Activated CD4-positive, alpha-beta T cell treated with anti-CD3 and anti-CD28 coated beads, Interleukin-10, Interleukin-2, amounts not matched to agents 100 ng/mL and 50 ng/mL, durations not matched to agents 16 hours and 8 hours (primary cell): ENCODE results near the gene WIPF2.

Experiments
- DNase-seq: peaks from one replicate; pipeline ENCODE4 v3.0.0-alpha.2; 2020

WIPF2 gene

GRCh38 chr17:40329839-40330794 lies 111.0 kb downstream of the WIPF2 start:
- DNase-seq, result peak; percentile 41

DNA sequence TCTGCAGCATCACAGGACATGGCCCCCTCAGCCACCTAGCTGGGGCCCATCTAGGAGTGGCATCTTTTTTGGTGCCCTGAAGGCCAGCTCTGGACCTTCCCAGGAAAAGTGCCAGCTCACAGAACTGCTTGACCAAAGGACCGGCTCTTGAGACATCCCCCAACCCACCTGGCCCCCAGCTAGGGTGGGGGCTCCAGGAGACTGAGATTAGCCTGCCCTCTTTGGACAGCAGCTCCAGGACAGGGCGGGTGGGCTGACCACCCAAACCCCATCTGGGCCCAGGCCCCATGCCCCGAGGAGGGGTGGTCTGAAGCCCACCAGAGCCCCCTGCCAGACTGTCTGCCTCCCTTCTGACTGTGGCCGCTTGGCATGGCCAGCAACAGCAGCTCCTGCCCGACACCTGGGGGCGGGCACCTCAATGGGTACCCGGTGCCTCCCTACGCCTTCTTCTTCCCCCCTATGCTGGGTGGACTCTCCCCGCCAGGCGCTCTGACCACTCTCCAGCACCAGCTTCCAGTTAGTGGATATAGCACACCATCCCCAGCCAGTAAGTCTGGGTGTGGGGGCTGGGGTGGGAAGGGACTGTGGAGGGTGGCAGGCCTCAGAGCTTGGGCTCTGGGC lies 111.9 kb downstream of the WIPF2 start:
- DNase-seq, result no peak

DNA sequence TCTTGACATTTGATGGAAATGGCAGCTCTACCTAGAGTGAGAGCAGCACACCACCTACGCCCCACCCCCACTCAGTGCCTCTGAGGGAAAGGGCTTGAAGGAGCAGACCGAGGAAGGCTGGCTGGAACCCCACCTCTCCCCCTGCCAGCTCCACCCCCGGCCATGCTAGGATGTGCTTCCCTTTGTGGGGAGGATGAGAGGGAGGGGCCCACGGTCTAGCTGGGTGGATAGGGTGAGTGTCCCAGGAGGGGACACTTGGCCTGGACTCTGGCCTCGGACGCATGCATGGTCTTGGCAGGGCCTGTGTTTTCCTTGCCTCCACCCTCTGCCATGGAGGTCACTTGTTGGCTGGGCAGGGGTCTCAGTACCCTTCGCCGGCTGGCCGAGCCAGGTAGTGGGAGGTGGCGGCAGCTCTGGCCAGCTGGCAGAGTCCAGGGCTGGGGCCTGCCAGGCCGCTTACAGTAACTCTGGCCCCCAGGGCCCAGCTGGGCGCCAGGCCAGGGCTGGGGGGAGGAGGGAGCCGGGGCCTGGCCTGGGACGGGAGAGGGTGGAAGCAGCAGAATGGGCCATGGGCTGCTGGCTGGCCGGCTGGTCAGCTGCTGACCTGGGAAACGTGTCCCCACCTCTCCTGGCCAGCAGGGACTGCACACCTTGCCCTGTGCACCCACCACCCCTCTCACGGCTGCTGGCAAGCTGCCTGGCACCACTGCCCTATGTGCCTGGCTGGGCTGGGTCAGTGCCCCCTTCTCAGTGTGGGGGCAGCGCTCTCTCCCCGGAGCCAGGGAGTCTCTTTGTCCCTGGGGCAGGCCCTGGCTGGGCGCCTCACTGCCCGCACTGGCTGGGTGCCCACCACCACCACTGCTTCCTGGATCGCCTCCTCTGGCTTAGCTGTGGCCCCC lies 112.9 kb downstream of the WIPF2 start:
- no peak for DNase-seq
